ENCODE measurements around the gene IL1RAPL1. TPM values are rescaled to one million over a fixed set of nuclear protein-coding genes. Genes with fewer than 3 reads are reported as not detected.

Gene IL1RAPL1
- total and polyA plus RNA-seq, 4 experiments from 2014 or later, result not detected

DNA sequence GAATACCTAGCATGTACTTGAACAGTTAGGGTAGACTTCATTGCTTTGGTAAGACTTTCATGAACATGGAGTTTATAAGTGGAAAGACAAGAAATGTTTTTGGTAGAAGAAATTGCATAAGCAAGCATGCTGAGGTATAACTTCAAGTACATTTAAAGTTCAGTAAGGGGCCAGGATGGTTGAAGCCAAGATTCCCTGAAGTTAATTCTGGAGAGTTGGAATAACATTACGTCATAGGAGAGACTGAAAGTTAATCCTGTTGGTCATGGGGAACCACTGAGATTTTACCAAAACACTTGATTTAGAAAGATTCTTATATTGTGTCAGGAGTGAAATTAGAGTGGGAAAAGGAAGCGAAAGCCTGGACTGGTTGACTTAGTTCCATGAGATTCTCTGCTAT lies 860.6 kb downstream of the IL1RAPL1 start:
- H3K9me3 ChIP-seq (ENCODE audit: control insufficient read depth in 1 of 2, low read length in 2 of 2), result no peaks in the 10 kb centered on the region
- Mint-ChIP-seq H3K4me1 (no peaks in the 10 kb centered on the region), H3K27me3 (no peaks in the 10 kb centered on the region), H3K4me3 (no peak overlapping the region), H3K9me3 (peaks cover 0 to 3% (median 0%) of the 10 kb centered on the region in 8 donors), H3K36me3 (no peaks in the 10 kb centered on the region), H3K27ac (no peak overlapping the region)
- no peak overlapping the region for H3K27ac ChIP-seq (ENCODE audit: low read depth, low read length)
- H3K27me3 ChIP-seq (ENCODE audit: insufficient read depth, low read length), result no peaks in the 10 kb centered on the region
- POLR2A ChIA-PET (ENCODE audit: partially characterized antibody), result no interaction called here
- H3K4me1 ChIP-seq (ENCODE audit: insufficient read depth, low read length), result no peaks in the 10 kb centered on the region
- H3K36me3 ChIP-seq (ENCODE audit: insufficient read depth, low read length), result no peaks in the 10 kb centered on the region
- intact Hi-C loops (cut with micrococcal nuclease), result no loop called here
- CTCF ChIA-PET (ENCODE audit: partially characterized antibody), result no interaction called here
- no peak overlapping the region for H3K4me3 ChIP-seq (ENCODE audit: low read length in 2 of 2)
- no peak for DNase-seq

DNA sequence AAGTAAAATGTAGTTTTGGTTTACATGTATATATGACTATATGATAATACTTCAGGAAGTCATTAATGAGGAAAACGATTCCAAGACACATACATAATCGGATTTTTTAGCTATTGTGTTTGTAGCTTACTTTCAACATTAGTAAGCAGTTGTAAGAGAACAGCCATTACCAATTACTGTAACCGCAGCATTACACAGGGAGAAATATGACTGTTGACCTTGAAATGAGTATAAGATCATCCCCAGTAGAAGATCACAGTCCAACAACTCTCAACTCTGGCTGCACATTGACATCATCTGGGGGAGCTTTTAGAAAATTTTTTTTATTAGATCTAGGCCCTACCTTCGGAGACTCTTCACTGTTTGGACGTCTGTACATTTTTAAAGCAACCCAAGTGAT lies 866.1 kb downstream of the IL1RAPL1 start:
- ChIA-PET POLR2A (ENCODE audit: partially characterized antibody) (no interaction called here), CTCF (ENCODE audit: partially characterized antibody) (no interaction called here)
- Histone ChIP-seq H3K27ac (ENCODE audit: low read depth, low read length) (no peak overlapping the region), H3K36me3 (ENCODE audit: insufficient read depth, low read length) (no peaks in the 10 kb centered on the region), H3K4me3 (ENCODE audit: low read length in 2 of 2) (no peak overlapping the region), H3K4me1 (ENCODE audit: insufficient read depth, low read length) (no peaks in the 10 kb centered on the region), H3K9me3 (ENCODE audit: control insufficient read depth in 1 of 2, low read length in 2 of 2) (no peaks in the 10 kb centered on the region), H3K27me3 (ENCODE audit: insufficient read depth, low read length) (no peaks in the 10 kb centered on the region)
- no peaks in the 10 kb centered on the region for H3K36me3 Mint-ChIP-seq
- H3K9me3 Mint-ChIP-seq, result peaks cover 0 to 5% (median 2%) of the 10 kb centered on the region in 8 donors
- no peaks in the 10 kb centered on the region for H3K4me1 Mint-ChIP-seq
- no peak for DNase-seq
- no peaks in the 10 kb centered on the region for H3K27me3 Mint-ChIP-seq
- intact Hi-C loops (cut with micrococcal nuclease), result no loop called here
- H3K4me3 Mint-ChIP-seq, result no peak overlapping the region
- no peak overlapping the region for H3K27ac Mint-ChIP-seq

DNA sequence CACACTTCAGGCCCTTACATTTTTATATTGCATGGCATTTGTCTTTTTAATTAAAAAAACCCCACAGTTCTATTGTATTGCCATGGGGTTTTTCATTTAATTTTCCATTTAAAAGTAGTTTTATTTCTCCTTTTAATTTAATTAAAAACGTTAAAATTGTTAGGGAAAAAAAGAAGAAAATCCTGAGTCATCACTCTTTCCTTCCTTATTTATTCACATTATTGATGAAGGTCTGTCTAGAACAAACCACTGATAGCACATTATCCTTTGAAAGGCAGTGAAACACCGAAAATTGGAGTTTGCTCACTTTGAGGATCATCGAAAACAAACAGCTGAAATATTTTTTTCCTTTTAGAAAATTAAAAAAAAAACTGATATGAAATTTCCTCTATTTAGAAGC lies 868.5 kb downstream of the IL1RAPL1 start:
- Mint-ChIP-seq H3K4me1 (no peaks in the 10 kb centered on the region), H3K4me3 (no peak overlapping the region), H3K27ac (no peak overlapping the region), H3K27me3 (no peaks in the 10 kb centered on the region), H3K9me3 (peaks cover 0 to 8% (median 2%) of the 10 kb centered on the region in 8 donors), H3K36me3 (no peaks in the 10 kb centered on the region)
- Histone ChIP-seq H3K36me3 (ENCODE audit: insufficient read depth, low read length) (no peaks in the 10 kb centered on the region), H3K4me3 (ENCODE audit: low read length in 2 of 2) (no peak overlapping the region), H3K4me1 (ENCODE audit: insufficient read depth, low read length) (no peaks in the 10 kb centered on the region), H3K9me3 (ENCODE audit: control insufficient read depth in 1 of 2, low read length in 2 of 2) (no peaks in the 10 kb centered on the region), H3K27ac (ENCODE audit: low read depth, low read length) (no peak overlapping the region), H3K27me3 (ENCODE audit: insufficient read depth, low read length) (no peaks in the 10 kb centered on the region)
- intact Hi-C loops (cut with micrococcal nuclease), result no loop called here
- POLR2A ChIA-PET (ENCODE audit: partially characterized antibody), result no interaction called here
- CTCF ChIA-PET (ENCODE audit: partially characterized antibody), result no interaction called here
- DNase-seq, result no peak

DNA sequence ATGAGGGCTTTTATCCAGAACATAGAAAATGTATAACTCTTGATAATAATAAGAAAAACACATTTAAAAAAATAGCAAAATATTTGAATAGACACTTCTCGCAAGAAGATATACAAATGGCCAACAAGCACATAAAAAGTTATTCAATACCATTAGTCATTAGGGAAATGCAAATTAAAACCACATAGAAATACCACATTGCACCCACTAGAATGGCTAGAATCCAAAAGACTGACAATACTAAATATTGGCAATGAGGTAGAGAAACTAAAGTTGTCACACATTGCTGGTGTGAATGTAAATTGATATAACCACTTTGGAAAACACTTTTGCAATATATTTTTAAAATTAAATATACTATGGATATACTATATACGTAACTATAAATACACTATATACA lies 873.8 kb downstream of the IL1RAPL1 start:
- Histone ChIP-seq H3K4me1 (ENCODE audit: insufficient read depth, low read length) (no peaks in the 10 kb centered on the region), H3K27me3 (ENCODE audit: insufficient read depth, low read length) (no peaks in the 10 kb centered on the region), H3K4me3 (ENCODE audit: low read length in 2 of 2) (no peak overlapping the region), H3K36me3 (ENCODE audit: insufficient read depth, low read length) (no peaks in the 10 kb centered on the region), H3K27ac (ENCODE audit: low read depth, low read length) (no peak overlapping the region), H3K9me3 (ENCODE audit: control insufficient read depth in 1 of 2, low read length in 2 of 2) (no peaks in the 10 kb centered on the region)
- DNase-seq, result no peak
- Mint-ChIP-seq H3K4me3 (no peak overlapping the region), H3K9me3 (peaks cover 0 to 7% (median 1%) of the 10 kb centered on the region in 8 donors), H3K4me1 (no peaks in the 10 kb centered on the region), H3K27me3 (no peaks in the 10 kb centered on the region), H3K27ac (no peak overlapping the region), H3K36me3 (no peaks in the 10 kb centered on the region)
- ChIA-PET CTCF (ENCODE audit: partially characterized antibody) (no interaction called here), POLR2A (ENCODE audit: partially characterized antibody) (no interaction called here)
- intact Hi-C loops (cut with micrococcal nuclease), result no loop called here

DNA sequence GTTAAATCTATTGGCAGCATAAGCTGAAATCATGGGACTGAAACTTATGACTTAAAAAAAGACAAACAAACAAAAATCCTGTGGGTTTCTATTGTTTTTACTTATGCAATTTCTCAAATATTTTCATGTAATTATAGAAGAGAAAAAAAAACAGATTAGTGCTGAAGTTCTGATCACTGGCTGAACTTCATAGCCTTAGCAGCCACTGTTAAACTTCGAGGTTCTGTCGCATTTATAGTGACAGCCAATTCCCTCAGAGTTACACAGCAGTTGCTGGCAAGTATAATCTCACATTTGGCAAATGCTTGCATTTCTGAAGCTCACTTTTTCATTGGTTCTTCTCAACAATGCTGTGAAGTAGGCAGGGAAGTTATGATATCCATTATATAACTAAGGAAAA lies 879.2 kb downstream of the IL1RAPL1 start:
- Mint-ChIP-seq H3K4me1 (no peaks in the 10 kb centered on the region), H3K27ac (no peak overlapping the region), H3K36me3 (no peaks in the 10 kb centered on the region), H3K27me3 (no peaks in the 10 kb centered on the region), H3K4me3 (no peak overlapping the region), H3K9me3 (peaks cover 0 to 7% (median 0%) of the 10 kb centered on the region in 8 donors)
- CTCF ChIA-PET (ENCODE audit: partially characterized antibody), result no interaction called here
- no peak for DNase-seq
- H3K27ac ChIP-seq (ENCODE audit: low read depth, low read length), result no peak overlapping the region
- no peaks in the 10 kb centered on the region for H3K36me3 ChIP-seq (ENCODE audit: insufficient read depth, low read length)
- intact Hi-C loops (cut with micrococcal nuclease), result no loop called here
- POLR2A ChIA-PET (ENCODE audit: partially characterized antibody), result no interaction called here
- H3K4me1 ChIP-seq (ENCODE audit: insufficient read depth, low read length), result no peaks in the 10 kb centered on the region
- no peaks in the 10 kb centered on the region for H3K27me3 ChIP-seq (ENCODE audit: insufficient read depth, low read length)
- H3K9me3 ChIP-seq (ENCODE audit: control insufficient read depth in 1 of 2, low read length in 2 of 2), result no peaks in the 10 kb centered on the region
- no peak overlapping the region for H3K4me3 ChIP-seq (ENCODE audit: low read length in 2 of 2)

DNA sequence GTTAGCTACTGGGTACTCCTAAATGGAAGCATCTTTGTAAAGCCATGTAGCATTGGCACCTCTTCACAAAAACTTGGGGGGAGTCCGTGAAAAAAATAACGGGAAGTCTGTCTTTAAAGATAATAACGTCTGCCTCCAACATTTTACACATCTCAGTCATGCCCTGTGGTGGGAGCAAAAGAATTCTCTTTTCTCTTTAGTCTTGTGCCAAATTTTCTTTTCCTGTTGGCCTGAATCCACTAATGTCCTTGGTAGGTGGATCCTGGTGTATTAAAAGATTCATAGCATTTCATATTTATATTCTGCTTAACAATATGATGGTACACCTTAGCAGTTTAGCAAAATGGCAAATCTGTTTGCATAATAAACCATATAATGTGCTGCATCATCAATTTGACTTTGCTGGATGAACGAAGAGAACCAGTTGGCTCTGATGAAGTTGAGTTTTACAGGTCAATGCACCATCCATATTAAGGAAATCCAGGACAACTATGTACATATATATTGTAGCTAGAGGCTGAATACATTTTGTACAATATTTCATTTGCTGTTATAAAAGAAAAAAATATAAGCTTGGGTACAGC lies 881.8 kb downstream of the IL1RAPL1 start:
- peaks cover 0 to 7% (median 0%) of the 10 kb centered on the region in 8 donors for H3K9me3 Mint-ChIP-seq
- H3K27me3 ChIP-seq (ENCODE audit: insufficient read depth, low read length), result no peaks in the 10 kb centered on the region
- CTCF ChIA-PET (ENCODE audit: partially characterized antibody), result no interaction called here
- H3K36me3 Mint-ChIP-seq, result no peaks in the 10 kb centered on the region
- no peaks in the 10 kb centered on the region for H3K36me3 ChIP-seq (ENCODE audit: insufficient read depth, low read length)
- POLR2A ChIA-PET (ENCODE audit: partially characterized antibody), result no interaction called here
- no peaks in the 10 kb centered on the region for H3K27me3 Mint-ChIP-seq
- no peaks in the 10 kb centered on the region for H3K4me1 Mint-ChIP-seq
- H3K27ac Mint-ChIP-seq, result no peak overlapping the region
- DNase-seq, result no peak
- no peak overlapping the region for H3K27ac ChIP-seq (ENCODE audit: low read depth, low read length)
- intact Hi-C loops (cut with micrococcal nuclease), result no loop called here
- H3K4me1 ChIP-seq (ENCODE audit: insufficient read depth, low read length), result no peaks in the 10 kb centered on the region
- H3K4me3 ChIP-seq (ENCODE audit: low read length in 2 of 2), result no peak overlapping the region
- H3K4me3 Mint-ChIP-seq, result no peak overlapping the region
- H3K9me3 ChIP-seq (ENCODE audit: control insufficient read depth in 1 of 2, low read length in 2 of 2), result no peaks in the 10 kb centered on the region

DNA sequence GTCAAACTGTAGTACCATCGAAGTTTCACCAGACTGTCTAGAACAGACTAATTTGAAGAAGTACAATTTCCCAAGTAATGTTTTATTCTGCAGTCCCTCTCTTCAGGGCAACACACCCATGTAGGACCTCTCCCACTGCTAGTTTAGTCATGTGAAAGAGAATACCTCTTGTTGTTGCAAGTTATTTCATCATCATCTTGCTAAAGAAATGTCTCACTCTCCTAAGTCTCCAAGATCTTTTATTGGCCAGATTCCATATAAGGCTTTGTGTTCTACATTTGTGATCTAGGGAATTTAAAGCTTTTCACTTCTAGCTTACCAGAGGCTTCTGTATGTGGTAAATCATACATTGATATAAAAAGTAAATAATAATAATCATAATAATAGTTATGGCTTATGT lies 882.8 kb downstream of the IL1RAPL1 start:
- H3K27me3 ChIP-seq (ENCODE audit: insufficient read depth, low read length), result no peaks in the 10 kb centered on the region
- ChIA-PET CTCF (ENCODE audit: partially characterized antibody) (no interaction called here), POLR2A (ENCODE audit: partially characterized antibody) (no interaction called here)
- H3K4me1 Mint-ChIP-seq, result no peaks in the 10 kb centered on the region
- H3K4me1 ChIP-seq (ENCODE audit: insufficient read depth, low read length), result no peaks in the 10 kb centered on the region
- no peaks in the 10 kb centered on the region for H3K27me3 Mint-ChIP-seq
- H3K4me3 Mint-ChIP-seq, result no peak overlapping the region
- no peaks in the 10 kb centered on the region for H3K36me3 ChIP-seq (ENCODE audit: insufficient read depth, low read length)
- intact Hi-C loops (cut with micrococcal nuclease), result no loop called here
- no peaks in the 10 kb centered on the region for H3K9me3 ChIP-seq (ENCODE audit: control insufficient read depth in 1 of 2, low read length in 2 of 2)
- DNase-seq, result no peak
- H3K4me3 ChIP-seq (ENCODE audit: low read length in 2 of 2), result no peak overlapping the region
- no peaks in the 10 kb centered on the region for H3K36me3 Mint-ChIP-seq
- peaks cover 0 to 7% (median 0%) of the 10 kb centered on the region in 8 donors for H3K9me3 Mint-ChIP-seq
- no peak overlapping the region for H3K27ac Mint-ChIP-seq
- no peak overlapping the region for H3K27ac ChIP-seq (ENCODE audit: low read depth, low read length)

DNA sequence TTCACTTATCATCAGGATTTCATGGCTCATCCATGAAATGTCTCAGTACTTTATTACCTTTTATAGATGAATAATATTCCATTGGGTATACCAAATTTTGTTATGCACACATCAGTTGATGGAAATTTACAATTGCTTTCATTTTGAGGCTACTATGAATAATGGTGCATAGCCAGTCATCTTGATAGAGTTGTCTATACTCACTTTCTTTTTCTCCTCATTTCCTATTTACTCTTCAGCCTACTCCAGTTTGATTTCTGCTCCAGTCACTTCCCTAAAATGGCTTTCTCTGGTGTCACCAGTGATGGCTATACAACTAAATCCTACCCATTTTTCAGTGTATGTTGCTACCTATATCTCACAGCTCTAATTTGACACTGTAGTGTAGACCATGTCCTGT lies 884.6 kb downstream of the IL1RAPL1 start:
- H3K4me3 Mint-ChIP-seq, result no peak overlapping the region
- H3K36me3 Mint-ChIP-seq, result no peaks in the 10 kb centered on the region
- Histone ChIP-seq H3K27me3 (ENCODE audit: insufficient read depth, low read length) (no peaks in the 10 kb centered on the region), H3K4me1 (ENCODE audit: insufficient read depth, low read length) (no peaks in the 10 kb centered on the region), H3K4me3 (ENCODE audit: low read length in 2 of 2) (no peak overlapping the region), H3K9me3 (ENCODE audit: control insufficient read depth in 1 of 2, low read length in 2 of 2) (no peaks in the 10 kb centered on the region), H3K27ac (ENCODE audit: low read depth, low read length) (no peak overlapping the region), H3K36me3 (ENCODE audit: insufficient read depth, low read length) (no peaks in the 10 kb centered on the region)
- POLR2A ChIA-PET (ENCODE audit: partially characterized antibody), result no interaction called here
- H3K27me3 Mint-ChIP-seq, result no peaks in the 10 kb centered on the region
- CTCF ChIA-PET (ENCODE audit: partially characterized antibody), result no interaction called here
- H3K4me1 Mint-ChIP-seq, result no peaks in the 10 kb centered on the region
- intact Hi-C loops (cut with micrococcal nuclease), result no loop called here
- no peak overlapping the region for H3K27ac Mint-ChIP-seq
- DNase-seq, result no peak
- peaks cover 0 to 3% (median 0%) of the 10 kb centered on the region in 8 donors for H3K9me3 Mint-ChIP-seq

All from CD4-positive, alpha-beta memory T cell (primary cell).